Stimulated activated CD4-positive, alpha-beta T cell treated with anti-CD3 and anti-CD28 coated beads, Interleukin-4, amount 100 ng/mL, for 4 hours (primary cell): ENCODE measurements around the gene UBE2S.
A peak's percentile ranks its signal among the peaks of the same experiment; 100 is the strongest.
"Not testable (repeated sequence)": the region's sequence is repeated elsewhere in the genome, so short reads cannot be mapped to it uniquely, and the experiment has no call there.

Experiments
- DNase-seq, 2 experiments: peaks; one replicate each; pipeline ENCODE4 v3.0.0-alpha.2; 2020

UBE2S gene

GRCh38 chr19:55407550-55407799 is at the start of gene UBE2S:
UBE2S (minus strand) TSS chr19:55407788; CDS start chr19:55407589, 199 bp downstream.
- DNase-seq = not testable (repeated sequence)

DNA sequence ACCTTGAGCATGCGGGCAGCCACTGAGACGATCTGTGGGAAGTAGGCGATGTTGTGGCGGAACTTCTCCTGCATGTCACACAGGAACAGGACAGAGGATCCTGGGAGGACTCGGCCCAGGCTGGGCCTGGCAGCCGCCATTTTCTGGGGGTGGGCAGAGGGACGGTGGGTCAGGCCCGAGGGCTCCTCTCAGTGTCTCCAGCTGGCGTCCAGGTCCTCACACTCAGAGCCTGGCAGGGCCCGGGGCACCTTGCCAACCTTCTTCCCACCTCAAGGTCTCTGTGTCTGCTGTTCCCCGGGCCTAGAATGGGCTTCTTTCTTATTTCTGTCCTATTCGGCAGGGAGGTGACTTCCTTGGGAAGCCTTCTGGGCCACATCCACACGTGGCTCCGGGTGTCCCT is 48.8 kb upstream of the UBE2S start:
- DNase-seq = no peak

- DNase-seq = no peak
Measured at GRCh38 chr19:55455576-55456235, 48.1 kb upstream of the UBE2S start.

- peak; percentile 33 to 39 for DNase-seq
Measured at GRCh38 chr19:55454787-55455243, 47.2 kb upstream of the UBE2S start.

DNA sequence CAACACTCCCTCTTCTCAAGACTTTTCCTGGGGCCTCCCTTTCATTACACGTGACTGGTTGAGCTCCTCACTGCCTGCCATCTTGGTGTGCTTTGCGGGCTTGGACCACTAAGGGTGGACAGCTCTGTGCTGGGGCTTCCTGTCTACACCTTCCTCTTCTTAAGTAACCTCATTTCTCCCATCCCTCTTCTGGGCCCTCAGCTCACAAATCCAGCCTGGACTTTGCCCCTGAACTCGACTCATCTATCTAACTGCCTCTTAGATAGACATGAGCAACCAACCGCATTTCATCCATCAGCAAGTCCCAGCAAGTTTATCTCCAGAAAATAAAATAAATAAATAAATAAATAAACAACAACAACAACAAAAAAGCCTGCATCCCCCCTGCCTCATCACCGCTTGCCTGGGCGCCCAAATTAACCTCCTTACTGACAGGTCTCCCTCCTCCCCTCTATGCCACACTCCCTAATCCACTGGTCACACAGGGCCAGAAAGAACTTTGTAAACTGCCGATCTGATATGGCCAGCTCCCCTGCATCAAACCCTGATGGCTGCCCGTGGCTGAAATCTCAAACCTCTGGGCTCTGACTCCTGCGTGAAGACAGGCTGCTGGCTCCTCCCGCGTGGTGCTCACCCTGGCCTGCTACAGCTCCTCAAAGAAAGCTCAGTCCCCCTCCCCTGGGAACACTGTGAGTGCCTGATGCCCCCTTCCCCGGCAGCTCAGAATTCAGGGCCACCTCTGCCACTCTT is 46.1 kb upstream of the UBE2S start:
- no peak for DNase-seq

DNA sequence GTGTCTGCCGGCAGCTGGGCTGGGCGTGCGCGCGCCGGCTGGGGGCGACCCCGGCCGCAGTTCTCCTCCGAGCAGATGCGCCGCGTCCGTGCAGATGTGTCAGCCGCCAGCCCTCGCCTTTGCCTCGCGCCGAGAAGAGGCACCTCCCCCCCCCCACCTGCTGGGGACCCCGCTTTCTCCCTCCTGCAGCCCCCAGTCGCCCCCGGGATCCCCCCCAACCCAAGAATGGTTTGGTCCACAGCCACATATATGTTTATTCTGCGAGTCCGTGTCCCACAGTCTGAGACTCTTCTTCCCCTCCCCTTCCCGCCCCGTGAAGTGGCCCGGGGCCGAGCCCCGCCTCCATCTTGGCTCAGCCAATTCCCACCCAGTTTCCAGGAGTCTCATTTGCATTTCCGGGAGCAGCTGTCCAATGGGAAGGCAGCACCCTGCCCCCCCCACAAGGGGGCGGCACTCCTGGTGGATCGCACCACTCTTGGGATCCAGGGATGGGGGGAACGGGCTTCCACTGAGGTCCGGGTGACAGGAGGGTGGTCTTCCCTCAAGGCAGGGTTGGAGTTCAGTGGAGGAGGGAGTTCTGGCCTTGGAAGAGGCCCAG is 45.3 kb upstream of the UBE2S start:
- peak in 1 of 2 experiments; percentile 20 for DNase-seq

GRCh38 chr19:55451965-55452748 is 44.6 kb upstream of the UBE2S start:
- no peak for DNase-seq

GRCh38 chr19:55451163-55451964 is 43.8 kb upstream of the UBE2S start:
- DNase-seq = no peak

DNA sequence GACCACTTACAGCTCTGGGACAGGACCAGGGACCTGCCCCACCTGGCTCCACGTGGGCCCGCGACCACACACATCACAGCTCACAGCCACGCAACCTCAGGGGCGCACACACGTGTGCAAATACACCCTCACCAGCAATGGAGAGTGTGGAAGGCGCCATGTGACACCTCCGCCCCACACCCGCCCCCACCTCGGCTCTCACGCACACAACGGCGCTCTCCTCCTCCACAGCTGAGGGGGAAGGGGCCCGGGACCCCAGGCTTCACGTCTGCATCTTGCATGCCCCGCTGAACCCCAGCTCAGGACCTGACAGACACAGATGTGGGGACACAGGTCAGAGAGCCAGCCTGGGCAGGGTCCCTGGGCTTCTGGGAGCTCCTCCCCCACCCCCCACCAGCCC is 41.9 kb upstream of the UBE2S start:
- no peak for DNase-seq

GRCh38 chr19:55448175-55448490 is 40.5 kb upstream of the UBE2S start:
- DNase-seq = not testable (repeated sequence)

DNA sequence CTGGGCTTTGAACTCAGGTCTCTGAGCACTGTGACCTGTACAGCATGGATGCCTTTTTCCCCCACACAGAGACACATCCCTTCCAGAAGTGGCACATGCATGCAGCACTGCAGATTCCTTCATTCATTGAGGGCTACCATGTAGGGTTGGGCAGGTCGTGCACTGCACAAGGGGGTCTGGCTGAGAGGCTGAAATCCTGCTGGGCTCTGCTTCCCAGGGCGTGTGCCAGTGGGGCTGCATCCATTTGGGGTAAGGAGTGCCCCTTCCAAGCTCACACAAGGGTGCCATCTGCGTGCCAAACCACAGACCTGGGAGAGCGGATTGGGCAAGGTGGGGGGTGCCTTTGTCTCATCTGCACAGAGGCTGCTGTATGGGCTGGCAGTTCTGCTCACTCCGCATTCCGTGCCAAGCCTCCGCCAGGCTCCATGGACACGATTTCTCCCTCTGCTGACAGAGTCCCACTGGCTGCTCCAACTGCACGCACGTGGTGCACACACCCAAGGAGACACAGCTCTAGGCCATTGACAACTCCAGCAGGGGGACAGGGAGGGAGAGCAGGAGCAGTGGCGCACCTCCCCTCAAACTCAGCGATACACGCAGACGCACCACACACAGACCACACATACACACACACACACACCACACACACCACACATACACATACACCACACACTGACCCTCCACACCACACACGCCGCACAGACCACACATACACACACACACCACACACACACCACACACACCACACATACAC is 40.0 kb upstream of the UBE2S start:
- no peak for DNase-seq

- no peak for DNase-seq
Measured at GRCh38 chr19:55446060-55446459, 38.5 kb upstream of the UBE2S start.

DNA sequence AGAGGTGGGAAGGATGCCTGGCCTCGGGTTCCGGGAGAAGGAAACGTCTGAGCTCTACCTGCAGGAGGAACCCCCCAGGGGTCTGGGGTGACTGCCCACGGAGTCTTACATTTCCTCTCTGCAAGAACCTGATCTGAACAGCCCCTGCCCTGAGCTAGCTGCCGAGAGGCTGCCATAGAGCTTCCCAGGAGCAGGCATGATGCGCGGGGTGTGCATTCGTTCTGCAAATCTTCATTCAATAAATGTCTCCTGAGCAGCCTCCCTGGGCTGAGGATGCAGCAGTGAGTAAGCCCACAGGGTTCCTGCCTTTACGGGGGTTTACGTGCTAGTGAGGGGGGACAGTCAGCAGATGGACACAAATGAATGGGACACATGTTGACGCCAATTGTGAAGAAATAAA is 37.1 kb upstream of the UBE2S start:
- DNase-seq = no peak

- DNase-seq = no peak
Measured at GRCh38 chr19:55443824-55444480, 36.4 kb upstream of the UBE2S start.

GRCh38 chr19:55443045-55443823 is 35.6 kb upstream of the UBE2S start, which contains the start of gene SHISA7:
SHISA7 (minus strand) TSS chr19:55443300; CDS start chr19:55442863, 437 bp downstream.
- no peak for DNase-seq

GRCh38 chr19:55442372-55442961 is 34.9 kb upstream of the UBE2S start:
- DNase-seq = no peak

DNA sequence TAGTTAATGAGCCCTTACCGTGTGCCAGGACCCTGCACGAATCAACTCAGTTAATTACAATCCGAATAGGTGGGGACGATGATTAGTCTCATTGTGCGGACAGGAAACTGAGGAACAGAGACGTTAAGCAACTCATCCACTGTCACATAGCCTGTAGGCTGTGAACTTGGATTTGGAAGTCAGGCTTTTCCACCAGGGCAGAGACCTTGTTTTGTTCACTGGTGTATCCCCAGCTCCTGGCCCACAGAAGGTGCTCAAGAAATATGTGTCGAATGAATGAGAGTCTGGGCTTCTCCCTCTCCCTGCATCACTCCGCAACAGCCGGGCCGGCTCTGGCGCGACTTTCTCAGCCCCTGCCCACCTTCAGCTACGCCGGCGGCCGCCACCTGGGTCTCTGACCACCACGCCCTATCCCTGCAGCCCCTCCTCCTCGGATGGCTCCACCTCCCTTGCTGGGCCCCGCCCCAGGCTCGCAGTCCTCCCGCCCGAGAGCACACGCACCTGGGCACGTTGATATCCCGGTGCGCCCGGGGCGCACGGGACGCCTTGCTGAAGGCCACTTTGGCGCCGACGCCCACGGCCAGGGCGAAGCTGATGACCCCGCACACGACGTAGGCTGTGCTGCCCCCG is 34.2 kb upstream of the UBE2S start:
- no peak for DNase-seq

GRCh38 chr19:55441319-55441691 is 33.7 kb upstream of the UBE2S start:
- DNase-seq = no peak

DNA sequence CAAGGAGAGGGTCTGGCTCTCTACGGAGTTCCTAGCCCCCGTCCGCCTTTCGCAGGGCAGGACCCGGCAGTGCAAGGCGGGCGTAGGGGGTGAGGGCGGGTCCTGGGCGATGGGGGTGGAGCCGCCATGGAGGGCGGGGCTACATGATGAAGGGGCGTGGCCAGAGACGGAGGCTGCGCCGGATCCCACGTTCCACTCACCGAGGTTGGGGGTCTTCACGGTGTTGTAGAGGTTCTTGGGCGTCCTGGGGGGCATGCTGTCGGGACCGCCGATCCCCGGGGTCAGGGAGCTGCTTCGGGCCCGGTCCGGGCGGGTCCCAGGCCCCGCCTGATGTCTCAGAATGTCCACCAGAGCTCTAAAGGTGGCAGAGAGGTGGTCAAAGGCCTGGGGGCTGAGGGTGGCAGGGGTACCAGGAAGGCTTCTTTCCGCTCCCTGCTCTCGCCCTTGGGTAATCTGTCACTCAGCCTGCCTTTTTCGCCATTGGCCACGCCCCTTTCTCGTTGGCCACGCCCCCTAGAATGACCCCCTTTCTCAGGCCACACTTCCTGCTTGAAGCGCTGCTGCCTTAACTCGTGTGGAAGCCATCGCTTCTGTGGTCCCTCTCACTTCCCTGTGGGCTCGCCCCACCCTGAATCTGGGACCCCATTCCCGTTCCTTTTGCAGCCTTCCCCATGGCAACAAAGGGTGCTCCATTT is 33.0 kb upstream of the UBE2S start:
- no peak for DNase-seq
